Chondrocyte (in vitro differentiated cells): ENCODE results near the gene NDFIP1. TPM values are rescaled to one million over a fixed set of nuclear protein-coding genes. Genes with fewer than 3 reads are reported as not detected.

Source experiments
- DNase-seq: peaks from one replicate; pipeline ENCODE4 v3.0.0; 2021; ENCODE audit warnings: mixed read lengths, low spot score
- H3K27ac Mint-ChIP-seq: one replicate; pipeline ENCODE4 v1.8.0; 2021; ENCODE audit warnings: mild to moderate bottlenecking, moderate library complexity, mixed read lengths; ENCODE audit not compliant: unreplicated experiment
- H3K27me3 Mint-ChIP-seq: 2 replicates; pipeline ENCODE4 v1.8.0; 2021; ENCODE audit warnings: low read depth, mixed read lengths
- H3K36me3 Mint-ChIP-seq: 2 replicates; pipeline ENCODE4 v1.8.0; 2021; ENCODE audit warnings: low read depth, mixed read lengths
- H3K4me1 Mint-ChIP-seq: 2 replicates; pipeline ENCODE4 v1.8.0; 2021; ENCODE audit warnings: low read depth, mild to moderate bottlenecking, mixed read lengths
- H3K4me3 Mint-ChIP-seq: one replicate; pipeline ENCODE4 v1.8.0; 2021; ENCODE audit warnings: mild to moderate bottlenecking, moderate library complexity, mixed read lengths; ENCODE audit not compliant: unreplicated experiment
- H3K9me3 Mint-ChIP-seq: 2 replicates; pipeline ENCODE4 v1.8.0; 2021; ENCODE audit warnings: low read depth, mixed read lengths
- CTCF ChIP-seq: fragments of 200-600 bp; sonication (generic); IDR thresholded peaks from 2 replicates; pipeline ENCODE4 v1.5.0; 2021; ENCODE audit warnings: antibody characterized with exemption, mild to moderate bottlenecking, moderate library complexity
- total RNA-seq: library from RNA; stranded (reverse); gene quantifications from 3 replicates; pipeline ENCODE4 v1.2.1, GENCODE V29; 2021

The NDFIP1 gene
- total RNA-seq, 1 donor from 2014 or later, result 64.2 TPM

GRCh38 chr5:142078221-142078620, 30.4 kb upstream of the NDFIP1 start:
- no peak for DNase-seq
- H3K36me3 Mint-ChIP-seq, result no peaks in the 10 kb centered on the region
- H3K4me3 Mint-ChIP-seq, result no peak overlapping the region
- peaks cover 12% of the 10 kb centered on the region for H3K27me3 Mint-ChIP-seq
- H3K27ac Mint-ChIP-seq, result no peak overlapping the region
- H3K9me3 Mint-ChIP-seq, result no peaks in the 10 kb centered on the region
- TF ChIP-seq CTCF, result no peak
- no peaks in the 10 kb centered on the region for H3K4me1 Mint-ChIP-seq

- TF ChIP-seq CTCF, result no peak
- no peaks in the 10 kb centered on the region for H3K36me3 Mint-ChIP-seq
- no peaks in the 10 kb centered on the region for H3K4me1 Mint-ChIP-seq
- H3K27ac Mint-ChIP-seq, result no peak overlapping the region
- DNase-seq, result no peak
- no peaks in the 10 kb centered on the region for H3K9me3 Mint-ChIP-seq
- H3K27me3 Mint-ChIP-seq, result peaks cover 12% of the 10 kb centered on the region
- H3K4me3 Mint-ChIP-seq, result no peak overlapping the region
Measured at GRCh38 chr5:142078706-142079105, 29.9 kb upstream of the NDFIP1 start.

GRCh38 chr5:142079306-142079721, 29.3 kb upstream of the NDFIP1 start:
- peaks cover 12% of the 10 kb centered on the region for H3K27me3 Mint-ChIP-seq
- no peak for DNase-seq
- no peaks in the 10 kb centered on the region for H3K4me1 Mint-ChIP-seq
- no peak for TF ChIP-seq CTCF
- H3K9me3 Mint-ChIP-seq, result no peaks in the 10 kb centered on the region
- no peak overlapping the region for H3K27ac Mint-ChIP-seq
- no peak overlapping the region for H3K4me3 Mint-ChIP-seq
- no peaks in the 10 kb centered on the region for H3K36me3 Mint-ChIP-seq

- Mint-ChIP-seq H3K9me3 (no peaks in the 10 kb centered on the region), H3K27me3 (peaks cover 12% of the 10 kb centered on the region), H3K36me3 (no peaks in the 10 kb centered on the region), H3K27ac (no peak overlapping the region), H3K4me3 (no peak overlapping the region), H3K4me1 (no peaks in the 10 kb centered on the region)
- no peak for TF ChIP-seq CTCF
- DNase-seq, result no peak
Measured at GRCh38 chr5:142080248-142080647, 28.3 kb upstream of the NDFIP1 start.

GRCh38 chr5:142082182-142082781, 26.3 kb upstream of the NDFIP1 start:
- Mint-ChIP-seq H3K27me3 (peaks cover 12% of the 10 kb centered on the region), H3K9me3 (no peaks in the 10 kb centered on the region), H3K36me3 (no peaks in the 10 kb centered on the region), H3K4me1 (no peaks in the 10 kb centered on the region), H3K27ac (no peak overlapping the region), H3K4me3 (no peak overlapping the region)
- no peak for DNase-seq
- no peak for TF ChIP-seq CTCF
